PC-9 (cell line): ENCODE data around the gene SNF8.

ENCODE experiments used
- CTCF ChIP-seq: fragments of 200-600 bp; sonication (generic); conservative IDR thresholded peaks from 2 replicates; pipeline ENCODE4 v1.6.1; 2017; ENCODE audit warnings: mixed run types, antibody characterized with exemption, mild to moderate bottlenecking, moderate library complexity
- EZH2 ChIP-seq: fragments of 200-600 bp; sonication (generic); IDR thresholded peaks from 2 replicates; pipeline ENCODE4 v1.8.0; 2017; ENCODE audit warnings: antibody characterized with exemption, low read depth

- no peak for TF ChIP-seq CTCF
- TF ChIP-seq EZH2, result no peak
These were observed 14.9 kb downstream of the SNF8 start for GRCh38 chr17:48929812-48930165.
